K562 (cell line): ENCODE measurements around the gene RUNX1. TPM values are rescaled to one million over a fixed set of nuclear protein-coding genes. Genes with fewer than 3 reads are reported as not detected.

Experiments
- ATAC-seq: fragments of 200-7000 bp; cut with Tn5 transposase; 3 replicates; pipeline ENCODE4 v1.9.1; 2020; ENCODE audit warnings: moderate library complexity
- BruUV-seq: library from RNA; stranded (reverse); fragments of 400-500 nt; replicated peaks from 2 replicates; lab custom pipeline; 2021; lab: Mats Ljungman, UMichigan
- CTCF ChIA-PET: fragments of 300-600 bp; formaldehyde crosslinking; extraction: SDS; loops from one replicate; lab custom pipeline; 2021; ENCODE audit warnings: low intra/inter-chr PET ratio; lab: Yijun Ruan, JAX
- POLR2A ChIA-PET: fragments of 300-600, 350-650 bp; sonication (Branson Sonifier 250); formaldehyde crosslinking; extraction: SDS; loops from one replicate; lab custom pipeline; 2021; ENCODE audit warnings: antibody characterized with exemption, inconsistent platforms; lab: Yijun Ruan, JAX
- DNase-seq, 4 experiments: peaks; one replicate each; pipeline versions ENCODE4 v3.0.0 to v3.0.0-alpha.2; 2011 to 2018; ENCODE audit warnings: low spot score in 3 of 4, mixed read lengths in 3 of 4; ENCODE audit errors: extremely low read depth in 1 of 4
- FAIRE-seq: peaks from 2 replicates; lab custom pipeline; 2011; peaks lifted over from hg19 to GRCh38; lab: Jason Lieb, UNC
- H2AFZ ChIP-seq: 2 replicates; pipeline ENCODE4 v1.6.0; 2011; ENCODE audit warnings: low read depth, low read length, control low read depth, inconsistent platforms
- H3K27ac ChIP-seq: fragments of 200-600 bp; 3 replicates; pipeline ENCODE4 v1.8.0; 2011; ENCODE audit warnings: low read depth, mild to moderate bottlenecking, control low read depth, inconsistent platforms, low read length, moderate library complexity, mixed read lengths; ENCODE audit errors: extremely low read depth
- H3K27me3 ChIP-seq, 2 experiments: fragments of 300-600 bp in 1 of 2; 2 replicates in 1 of 2; 3 replicates in 1 of 2; pipeline versions ENCODE4 v1.6.0 to v1.8.0; 2011; ENCODE audit warnings: inconsistent platforms in 2 of 2, low read length in 2 of 2, mild to moderate bottlenecking in 1 of 2, mixed read lengths in 1 of 2, moderate library complexity in 1 of 2; ENCODE audit not compliant: control insufficient read depth in 2 of 2, insufficient read depth in 2 of 2
- H3K36me3 ChIP-seq: fragments of 300-600 bp; 3 replicates; pipeline ENCODE4 v1.8.0; 2011; ENCODE audit warnings: mild to moderate bottlenecking, low read length, inconsistent platforms; ENCODE audit not compliant: control insufficient read depth, insufficient read depth
- H3K4me1 ChIP-seq, 2 experiments: fragments of 200-600 bp in 1 of 2; replicated peaks in 1 of 2; 2 replicates in 1 of 2; 3 replicates in 1 of 2; pipeline versions ENCODE4 v1.5.1 to v1.8.0; 2011; ENCODE audit warnings: inconsistent platforms in 2 of 2, low read length in 2 of 2, mild to moderate bottlenecking in 1 of 2, mixed read lengths in 1 of 2, moderate library complexity in 1 of 2; ENCODE audit not compliant: control insufficient read depth in 2 of 2, insufficient read depth in 2 of 2
- H3K4me2 ChIP-seq: 2 replicates; pipeline ENCODE4 v1.6.1; 2011; ENCODE audit warnings: low read length, control low read depth, inconsistent platforms, mixed read lengths; ENCODE audit not compliant: insufficient read depth
- H3K4me3 ChIP-seq: fragments of 200-600 bp; sonication (generic), shearing (Covaris generic); 2 replicates; pipeline ENCODE4 v1.5.1; 2016; ENCODE audit warnings: control low read depth, inconsistent platforms
- H3K79me2 ChIP-seq: fragments of 200-600 bp; 3 replicates; pipeline ENCODE4 v1.8.0; 2011; ENCODE audit warnings: low read length, inconsistent platforms; ENCODE audit not compliant: control insufficient read depth, insufficient read depth
- H3K9ac ChIP-seq, 2 experiments: 2 replicates each; pipeline versions ENCODE4 v1.6.0 to v1.6.1; 2011; ENCODE audit warnings: low read depth in 2 of 2, low read length in 2 of 2, control low read depth in 1 of 2, inconsistent platforms in 1 of 2, mild to moderate bottlenecking in 1 of 2, mixed read lengths in 1 of 2; ENCODE audit not compliant: insufficient read depth in 1 of 2
- H3K9me1 ChIP-seq: one replicate; pipeline ENCODE4 v1.6.0; 2011; ENCODE audit warnings: inconsistent platforms, mild to moderate bottlenecking, low read length, moderate library complexity; ENCODE audit not compliant: control insufficient read depth, insufficient read depth
- H3K9me3 ChIP-seq: replicated peaks from 2 replicates; pipeline ENCODE4 v1.5.1; 2011; ENCODE audit warnings: low read depth, low read length, inconsistent platforms; ENCODE audit not compliant: control insufficient read depth, insufficient read depth
- H4K20me1 ChIP-seq: replicated peaks from 2 replicates; pipeline ENCODE4 v1.6.1; 2011; ENCODE audit warnings: low read length, inconsistent platforms, mixed read lengths; ENCODE audit not compliant: control insufficient read depth, insufficient read depth
- BMI1 ChIP-seq: fragments of 150-350 bp; IDR thresholded peaks from 2 replicates; pipeline ENCODE4 v1.6.1; 2014; ENCODE audit warnings: low read length
- DMBX1 ChIP-seq: fragments of 250-450 bp; sonication (Bioruptor Pico); IDR thresholded peaks from 2 replicates; pipeline ENCODE4 v1.8.0; 2022; ENCODE audit warnings: inconsistent platforms, mild to moderate bottlenecking, moderate library complexity, borderline replicate concordance
- GMEB1 ChIP-seq: fragments of 250-450 bp; sonication (Bioruptor Pico); IDR thresholded peaks from 2 replicates; pipeline ENCODE4 v1.4.0; 2020; ENCODE audit warnings: mild to moderate bottlenecking
- NR2C2 ChIP-seq, 2 experiments: fragments of 200-800 bp in 1 of 2; sonication (Bioruptor generic) in 1 of 2; sonication (generic) in 1 of 2; formaldehyde crosslinking in 1 of 2; IDR thresholded peaks; 2 replicates each; pipeline versions ENCODE4 v1.6.1 to v1.8.0; 2016 to 2022; ENCODE audit warnings: mild to moderate bottlenecking in 1 of 2, missing compliant biosample characterization in 1 of 2, missing genetic modification characterization in 1 of 2, missing genetic modification reagents in 1 of 2
- NR2F6 ChIP-seq: fragments of 450-650 bp; formaldehyde crosslinking; IDR thresholded peaks from 2 replicates; pipeline ENCODE4 v1.4.0; 2020; ENCODE audit warnings: mild to moderate bottlenecking
- RBM14 ChIP-seq: fragments of 200-400 bp; formaldehyde crosslinking; IDR thresholded peaks from 2 replicates; pipeline ENCODE4 v1.6.1; 2018; ENCODE audit warnings: low read depth, mild to moderate bottlenecking, low read length, moderate library complexity, borderline replicate concordance; ENCODE audit not compliant: insufficient read depth
- SP2 ChIP-seq: IDR thresholded peaks from 2 replicates; pipeline ENCODE4 v1.6.1; 2011; ENCODE audit warnings: mild to moderate bottlenecking, low read depth, low read length, moderate library complexity; ENCODE audit not compliant: poor library complexity, severe bottlenecking; ENCODE audit errors: extremely low read depth
- SRSF7 ChIP-seq: fragments of 200-400 bp; formaldehyde crosslinking; optimal IDR thresholded peaks from 2 replicates; pipeline ENCODE3; 2017; ENCODE audit warnings: mild to moderate bottlenecking, low read depth, low read length
- TSC22D4 ChIP-seq: fragments of 450-650 bp; IDR thresholded peaks from 2 replicates; pipeline ENCODE4 v1.6.1; 2016; ENCODE audit warnings: missing genetic modification characterization, missing biosample characterization, control low read depth
- ZFX ChIP-seq: sonication (generic); formaldehyde crosslinking; IDR thresholded peaks from 2 replicates; pipeline ENCODE4 v1.8.0; 2022; ENCODE audit warnings: mild to moderate bottlenecking, missing genetic modification reagents, moderate library complexity
- ZNF134 ChIP-seq: fragments of 250-450 bp; sonication (Bioruptor Pico); conservative IDR thresholded peaks from 2 replicates; pipeline ENCODE4 v1.4.0; 2020
- ZNF644 ChIP-seq: fragments of 200-800 bp; sonication (Bioruptor generic); IDR thresholded peaks from 2 replicates; pipeline ENCODE4 v1.6.1; 2016; ENCODE audit warnings: low read depth, missing genetic modification characterization, missing compliant biosample characterization
- WGBS: fragments of 100-300 bp; shearing (Covaris generic); methylation state at CpG from one replicate; pipeline ENCODE4 v1.1.6; 2016; ENCODE audit warnings: low coverage, mixed read lengths; ENCODE audit not compliant: insufficient coverage; ENCODE audit errors: missing lambda C conversion rate; 5-methylcytosine and 5-hydroxymethylcytosine counted together
- in situ Hi-C: fragments of 300-500 bp; cut with MboI; formaldehyde crosslinking; loops from 4 replicates; pipeline ENCODE4 v1.15.0; 2018; ENCODE audit warnings: inconsistent platforms, mixed read lengths
- intact Hi-C: fragments of 100-400 bp; cut with micrococcal nuclease; formaldehyde crosslinking; loops from 2 replicates; pipeline ENCODE4 v1.14.2; 2022
- polyA plus RNA-seq, 8 experiments: library from polyadenylated mRNA; depleted of rRNA in 4 of 8; stranded (reverse) in 5 of 8; unstranded in 3 of 8; fragments of >200 nt; fragmentation: Nextera tagmentation in 2 of 8; fragmentation: Illumina TruSeq in 1 of 8; extraction: Ambion mirVana in 2 of 8; extraction: Trizol in 1 of 8; gene quantifications; 2 replicates each; pipeline versions ENCODE4 v1.2.1 to v1.2.3, GENCODE V29; 2011 to 2014; ENCODE audit warnings: inconsistent platforms in 1 of 8, missing spikeins in 1 of 8
- total RNA-seq, 7 experiments: library from RNA; depleted of rRNA in 6 of 7; stranded (reverse); fragments of >200 nt in 6 of 7; fragmentation: Illumina TruSeq in 2 of 7; extraction: Trizol in 2 of 7; gene quantifications; 2 replicates each; pipeline versions ENCODE4 v1.2.1 to v1.2.3, GENCODE V29; 2011 to 2021; ENCODE audit warnings: low replicate concordance in 1 of 7
- TF ChIP-seq, protein P1 (sequence below): fragments of 200-800 bp; sonication (Bioruptor generic); IDR thresholded peaks from 2 replicates; pipeline ENCODE4 v1.6.1; 2017; ENCODE audit warnings: missing genetic modification characterization, missing compliant biosample characterization
- TF ChIP-seq, protein P2 (sequence below): fragments of 200-400 bp; formaldehyde crosslinking; IDR thresholded peaks from 2 replicates; pipeline ENCODE4 v1.6.1; 2017; ENCODE audit warnings: mild to moderate bottlenecking, low read depth, low read length, moderate library complexity

Gene RUNX1
- total and polyA plus RNA-seq, 9 of the 15 experiments (the other 6 are each of a cell fraction or from before 2014, with no cell fraction given) = 2.2 to 68.6 (median 17.8) TPM

DNA sequence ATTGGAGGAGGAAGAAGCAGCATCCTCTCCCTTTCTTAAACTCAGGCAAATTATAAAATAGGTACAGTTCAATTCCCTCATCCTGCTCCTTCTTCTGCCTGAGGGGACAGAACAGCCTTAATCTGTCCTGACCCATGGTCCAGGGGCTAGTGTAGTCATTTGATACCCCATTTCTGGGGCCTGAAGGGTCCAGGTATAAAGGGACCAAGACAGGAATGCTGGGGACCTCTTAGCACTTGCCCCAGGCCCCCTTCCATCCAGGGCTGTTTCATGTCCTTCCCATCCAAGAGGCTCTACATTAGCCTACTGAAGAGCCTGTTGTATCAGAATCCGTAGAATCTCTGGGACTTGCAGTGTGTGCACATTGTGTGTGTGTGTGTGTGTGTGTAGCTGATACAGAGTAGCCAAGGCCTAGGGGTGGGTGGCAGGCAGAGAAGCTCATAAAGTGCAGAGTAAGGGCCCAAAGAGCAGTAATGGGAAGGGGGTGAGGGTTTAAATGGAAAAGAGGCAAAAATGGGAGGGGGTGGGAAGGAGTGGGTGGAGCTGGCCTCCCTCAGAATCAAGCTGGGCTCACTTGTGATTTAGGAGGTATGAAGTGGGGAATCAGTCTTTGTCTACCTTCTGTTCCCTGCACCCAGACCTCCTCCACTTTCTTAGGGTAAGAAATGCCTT lies 32.4 kb downstream of the RUNX1 start:
- FAIRE-seq (no peak), ATAC-seq (no peak; the same call in 1 of the 3 replicates), DNase-seq (no peak)
- 82% methylated on average over 1 of the region's 1 CpG for WGBS
- Histone ChIP-seq H3K36me3 (no peaks in the 10 kb centered on the region), H3K4me2 (no peak overlapping the region), H3K27me3 (no peaks in the 10 kb centered on the region; a peak in 1 of 5 replicates), H3K4me3 (no peak overlapping the region), H4K20me1 (no peaks in the 10 kb centered on the region), H3K4me1 (peaks cover 9 to 37% of the 10 kb centered on the region in 2 experiments), H3K79me2 (no peaks in the 10 kb centered on the region; the same call in 2 of the 3 replicates), H3K9me1 (no peaks in the 10 kb centered on the region), H3K27ac (no peak overlapping the region), H3K9me3 (no peaks in the 10 kb centered on the region), H2AFZ (no peak overlapping the region), H3K9ac (no peak overlapping the region)
- TF ChIP-seq SRSF7 = no peak
- TF ChIP-seq RBM14 = no peak
- no peak for TF ChIP-seq TSC22D4 (tag)
- TF ChIP-seq NR2F6 = no peak
- no peak for TF ChIP-seq GMEB1 (CRISPR knock-in tag)
- no peak for TF ChIP-seq NR2C2 (CRISPR knock-in tag; IDR thresholded peaks at IDR 0.05)
- no peak for TF ChIP-seq NR2C2 (tag; IDR thresholded peaks at IDR 0.05)
- TF ChIP-seq, protein P1, sequence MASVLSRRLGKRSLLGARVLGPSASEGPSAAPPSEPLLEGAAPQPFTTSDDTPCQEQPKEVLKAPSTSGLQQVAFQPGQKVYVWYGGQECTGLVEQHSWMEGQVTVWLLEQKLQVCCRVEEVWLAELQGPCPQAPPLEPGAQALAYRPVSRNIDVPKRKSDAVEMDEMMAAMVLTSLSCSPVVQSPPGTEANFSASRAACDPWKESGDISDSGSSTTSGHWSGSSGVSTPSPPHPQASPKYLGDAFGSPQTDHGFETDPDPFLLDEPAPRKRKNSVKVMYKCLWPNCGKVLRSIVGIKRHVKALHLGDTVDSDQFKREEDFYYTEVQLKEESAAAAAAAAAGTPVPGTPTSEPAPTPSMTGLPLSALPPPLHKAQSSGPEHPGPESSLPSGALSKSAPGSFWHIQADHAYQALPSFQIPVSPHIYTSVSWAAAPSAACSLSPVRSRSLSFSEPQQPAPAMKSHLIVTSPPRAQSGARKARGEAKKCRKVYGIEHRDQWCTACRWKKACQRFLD = no peak
- no peak for TF ChIP-seq ZNF644 (tag)
- no peak for TF ChIP-seq DMBX1 (CRISPR knock-in tag)
- no peak for TF ChIP-seq BMI1
- no peak for TF ChIP-seq ZNF134 (CRISPR knock-in tag)
- TF ChIP-seq SP2 = no peak
- TF ChIP-seq, protein P2, sequence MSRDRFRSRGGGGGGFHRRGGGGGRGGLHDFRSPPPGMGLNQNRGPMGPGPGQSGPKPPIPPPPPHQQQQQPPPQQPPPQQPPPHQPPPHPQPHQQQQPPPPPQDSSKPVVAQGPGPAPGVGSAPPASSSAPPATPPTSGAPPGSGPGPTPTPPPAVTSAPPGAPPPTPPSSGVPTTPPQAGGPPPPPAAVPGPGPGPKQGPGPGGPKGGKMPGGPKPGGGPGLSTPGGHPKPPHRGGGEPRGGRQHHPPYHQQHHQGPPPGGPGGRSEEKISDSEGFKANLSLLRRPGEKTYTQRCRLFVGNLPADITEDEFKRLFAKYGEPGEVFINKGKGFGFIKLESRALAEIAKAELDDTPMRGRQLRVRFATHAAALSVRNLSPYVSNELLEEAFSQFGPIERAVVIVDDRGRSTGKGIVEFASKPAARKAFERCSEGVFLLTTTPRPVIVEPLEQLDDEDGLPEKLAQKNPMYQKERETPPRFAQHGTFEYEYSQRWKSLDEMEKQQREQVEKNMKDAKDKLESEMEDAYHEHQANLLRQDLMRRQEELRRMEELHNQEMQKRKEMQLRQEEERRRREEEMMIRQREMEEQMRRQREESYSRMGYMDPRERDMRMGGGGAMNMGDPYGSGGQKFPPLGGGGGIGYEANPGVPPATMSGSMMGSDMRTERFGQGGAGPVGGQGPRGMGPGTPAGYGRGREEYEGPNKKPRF = no peak
- TF ChIP-seq ZFX (CRISPR knock-in tag) = no peak
- in situ Hi-C loops = no loop called here
- ChIA-PET POLR2A (interaction anchor here (1.5 to 1.8 kb wide), 3 partner anchors 10 to 128 kb away, joined by 5 to 10 read pairs (median 5); no protein-coding TSS in a partner anchor), CTCF (no interaction called here)
- intact Hi-C loops = no loop called here
- no TSS peak for BruUV-seq
